Trophoblast cell (in vitro differentiated cells and primary cell): ENCODE data around the gene STAMBPL1.
"Not testable (repeated sequence)": the region's sequence is repeated elsewhere in the genome, so short reads cannot be mapped to it uniquely, and the experiment has no call there.

Source experiments
- DNase-seq, 2 donors: peaks; one replicate each; pipeline ENCODE4 v3.0.0-alpha.2; 2016
- H2AFZ ChIP-seq: 2 replicates; pipeline ENCODE4 v1.6.1; 2013; ENCODE audit warnings: low read length, moderate library complexity, mild to moderate bottlenecking; ENCODE audit not compliant: insufficient read depth, poor library complexity
- H2AK5ac ChIP-seq: 2 replicates; pipeline ENCODE4 v1.6.1; 2013; ENCODE audit warnings: mild to moderate bottlenecking, low read length
- H2BK120ac ChIP-seq: 2 replicates; pipeline ENCODE4 v1.6.1; 2013; ENCODE audit warnings: low read length, mild to moderate bottlenecking, moderate library complexity; ENCODE audit not compliant: insufficient read depth, poor library complexity
- H2BK12ac ChIP-seq: 2 replicates; pipeline ENCODE4 v1.6.1; 2013; ENCODE audit warnings: mild to moderate bottlenecking, low read length, moderate library complexity
- H2BK5ac ChIP-seq: 2 replicates; pipeline ENCODE4 v1.6.1; 2013; ENCODE audit warnings: low read length, low read depth, moderate library complexity, mild to moderate bottlenecking; ENCODE audit not compliant: poor library complexity
- H3K14ac ChIP-seq: 2 replicates; pipeline ENCODE4 v1.6.1; 2013; ENCODE audit warnings: mild to moderate bottlenecking, low read length
- H3K18ac ChIP-seq: 2 replicates; pipeline ENCODE4 v1.6.1; 2013; ENCODE audit warnings: mild to moderate bottlenecking, low read length
- H3K23ac ChIP-seq: 2 replicates; pipeline ENCODE4 v1.6.1; 2013; ENCODE audit warnings: low read length
- H3K27ac ChIP-seq: 2 replicates; pipeline ENCODE4 v1.5.1; 2013; ENCODE audit warnings: low read depth, mild to moderate bottlenecking, inconsistent platforms, low read length, moderate library complexity
- H3K27me3 ChIP-seq: 2 replicates; pipeline ENCODE4 v1.6.1; 2013; ENCODE audit warnings: inconsistent platforms, mild to moderate bottlenecking, low read length, moderate library complexity; ENCODE audit not compliant: insufficient read depth
- H3K36me3 ChIP-seq, 2 experiments: 1 replicate in 1 of 2; 2 replicates in 1 of 2; pipeline ENCODE4 v1.6.1; 2013; ENCODE audit warnings: low read length in 2 of 2, mild to moderate bottlenecking in 2 of 2, moderate library complexity in 1 of 2; ENCODE audit not compliant: insufficient read depth in 2 of 2, control insufficient read depth in 1 of 2
- H3K4ac ChIP-seq: 2 replicates; pipeline ENCODE4 v1.6.1; 2013; ENCODE audit warnings: low read depth, mild to moderate bottlenecking, low read length, moderate library complexity
- H3K4me1 ChIP-seq, 2 experiments: 1 replicate in 1 of 2; 2 replicates in 1 of 2; pipeline ENCODE4 v1.6.1; 2013; ENCODE audit warnings: low read length in 2 of 2, mild to moderate bottlenecking in 2 of 2, moderate library complexity in 1 of 2; ENCODE audit not compliant: insufficient read depth in 2 of 2, control insufficient read depth in 1 of 2
- H3K4me2 ChIP-seq: 2 replicates; pipeline ENCODE4 v1.6.1; 2013; ENCODE audit warnings: inconsistent platforms, mild to moderate bottlenecking, low read length, moderate library complexity
- H3K4me3 ChIP-seq: 2 replicates; pipeline ENCODE4 v1.5.1; 2013; ENCODE audit warnings: mild to moderate bottlenecking, low read depth, low read length, inconsistent platforms
- H3K79me1 ChIP-seq: one replicate; pipeline ENCODE4 v1.6.1; 2013; ENCODE audit warnings: low read length
- H3K79me2 ChIP-seq: 2 replicates; pipeline ENCODE4 v1.6.1; 2013; ENCODE audit warnings: low read length, mild to moderate bottlenecking; ENCODE audit not compliant: control insufficient read depth, insufficient read depth, poor library complexity
- H3K9ac ChIP-seq: 2 replicates; pipeline ENCODE4 v1.6.1; 2013; ENCODE audit warnings: mild to moderate bottlenecking, low read length
- H3K9me3 ChIP-seq: 2 replicates; pipeline ENCODE4 v1.6.1; 2013; ENCODE audit warnings: low read depth, mild to moderate bottlenecking, control low read depth, inconsistent platforms, low read length; ENCODE audit not compliant: insufficient read depth
- H4K12ac ChIP-seq: 2 replicates; pipeline ENCODE4 v1.6.1; 2013; ENCODE audit warnings: low read depth, mild to moderate bottlenecking, low read length, moderate library complexity
- H4K8ac ChIP-seq: 2 replicates; pipeline ENCODE4 v1.6.1; 2013; ENCODE audit warnings: low read depth, mild to moderate bottlenecking, low read length, moderate library complexity
- H4K91ac ChIP-seq: one replicate; pipeline ENCODE4 v1.6.1; 2013; ENCODE audit warnings: low read depth, mild to moderate bottlenecking, low read length, moderate library complexity
- WGBS: extraction: QIAGEN DNeasy Blood & Tissue Kit; methylation state at CpG from one replicate; pipeline ENCODE4 v1.1.7; 2013; ENCODE audit warnings: missing lambda C conversion rate; ENCODE audit not compliant: insufficient read length, insufficient coverage; ENCODE audit errors: extremely low coverage; 5-methylcytosine and 5-hydroxymethylcytosine counted together

STAMBPL1 gene

GRCh38 chr10:88837632-88838031 is 42.4 kb upstream of the STAMBPL1 start:
- not testable (repeated sequence) for H3K27ac ChIP-seq, H3K4me1 ChIP-seq, H3K79me2 ChIP-seq, H3K4me2 ChIP-seq, H4K8ac ChIP-seq, H3K23ac ChIP-seq, H2AFZ ChIP-seq, H3K4ac ChIP-seq, H3K27me3 ChIP-seq, H4K12ac ChIP-seq, H4K91ac ChIP-seq, H3K36me3 ChIP-seq, H3K9ac ChIP-seq, DNase-seq, H3K18ac ChIP-seq, H3K4me3 ChIP-seq, H2AK5ac ChIP-seq, H3K14ac ChIP-seq, H2BK5ac ChIP-seq, H2BK120ac ChIP-seq, H2BK12ac ChIP-seq, H3K9me3 ChIP-seq, H3K79me1 ChIP-seq

DNA sequence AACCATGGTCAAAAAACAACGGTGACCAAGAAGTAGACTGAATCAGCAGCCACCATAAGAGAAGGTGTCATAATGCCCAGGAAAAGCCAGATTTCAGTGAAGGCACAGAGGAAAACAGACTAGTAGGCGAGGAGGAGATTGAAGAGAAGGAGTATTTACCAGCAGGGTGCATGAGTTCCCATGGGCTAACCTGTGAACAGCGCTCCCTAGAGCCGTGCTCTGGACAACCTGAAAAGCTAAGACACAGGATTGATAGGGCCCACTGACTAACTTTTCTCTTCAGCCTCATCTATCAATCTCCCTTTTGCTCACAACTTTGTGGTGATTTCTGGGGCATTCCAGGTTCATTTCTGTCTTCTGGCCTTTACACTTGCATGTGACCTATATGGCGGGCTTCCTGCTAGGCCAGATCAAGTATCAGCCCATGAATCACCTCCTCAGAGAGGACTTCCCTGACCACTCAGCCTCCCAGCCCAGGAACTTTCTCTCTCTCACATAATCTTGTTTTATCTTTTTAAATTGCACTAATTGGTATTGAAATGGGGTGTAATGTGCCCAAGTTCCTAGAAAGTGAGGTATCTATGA is 41.2 kb upstream of the STAMBPL1 start:
- Histone ChIP-seq H4K12ac (no peak overlapping the region), H2BK120ac (no peak overlapping the region), H4K8ac (no peak overlapping the region), H3K79me1 (no peaks in the 10 kb centered on the region), H3K27ac (no peak overlapping the region), H2AK5ac (no peak overlapping the region), H3K23ac (no peak overlapping the region), H3K14ac (no peak overlapping the region), H3K4me1 (no peaks in the 10 kb centered on the region), H3K4me2 (no peak overlapping the region), H3K36me3 (no peaks in the 10 kb centered on the region), H2BK12ac (no peak overlapping the region), H2BK5ac (no peak overlapping the region), H3K18ac (no peak overlapping the region), H2AFZ (no peak overlapping the region), H3K4ac (no peak overlapping the region), H3K27me3 (no peaks in the 10 kb centered on the region), H3K79me2 (no peaks in the 10 kb centered on the region), H3K9me3 (no peaks in the 10 kb centered on the region), H3K9ac (no peak overlapping the region), H3K4me3 (no peak overlapping the region), H4K91ac (no peak overlapping the region)
- no CpG with 5 or more reads among the region's 5 CpGs for WGBS
- DNase-seq = no peak

DNA sequence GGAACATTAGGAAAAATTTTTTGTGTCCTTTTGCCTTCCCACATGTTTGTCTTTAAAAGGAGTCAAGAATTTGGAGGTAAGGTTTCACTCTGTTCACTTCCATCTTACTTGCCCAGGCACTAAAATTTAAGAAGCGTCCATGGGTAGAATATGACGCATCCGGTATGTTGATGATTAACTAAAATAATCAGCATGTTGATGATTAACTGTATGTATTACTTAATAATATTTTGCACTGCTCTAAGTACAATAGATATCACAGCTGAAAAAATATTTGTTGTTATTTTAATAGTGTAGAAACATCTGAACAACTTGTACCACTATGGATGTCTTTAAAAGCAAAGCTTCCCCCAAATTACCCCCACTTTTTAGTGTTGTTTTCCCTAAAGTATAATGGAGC is 39.9 kb upstream of the STAMBPL1 start:
- Histone ChIP-seq H2BK5ac (no peak overlapping the region), H2AFZ (no peak overlapping the region), H3K9me3 (no peaks in the 10 kb centered on the region), H3K27me3 (no peaks in the 10 kb centered on the region), H2BK12ac (no peak overlapping the region), H3K4me2 (no peak overlapping the region), H3K18ac (no peak overlapping the region), H3K27ac (no peak overlapping the region), H3K23ac (no peak overlapping the region), H3K4me1 (no peaks in the 10 kb centered on the region), H4K8ac (no peak overlapping the region), H4K12ac (no peak overlapping the region), H4K91ac (no peak overlapping the region), H3K4me3 (no peak overlapping the region), H3K79me2 (no peaks in the 10 kb centered on the region), H3K9ac (no peak overlapping the region), H3K79me1 (no peaks in the 10 kb centered on the region), H3K4ac (no peak overlapping the region), H3K36me3 (no peaks in the 10 kb centered on the region), H2AK5ac (no peak overlapping the region), H2BK120ac (no peak overlapping the region), H3K14ac (no peak overlapping the region)
- no CpG with 5 or more reads among the region's 3 CpGs for WGBS
- no peak for DNase-seq

DNA sequence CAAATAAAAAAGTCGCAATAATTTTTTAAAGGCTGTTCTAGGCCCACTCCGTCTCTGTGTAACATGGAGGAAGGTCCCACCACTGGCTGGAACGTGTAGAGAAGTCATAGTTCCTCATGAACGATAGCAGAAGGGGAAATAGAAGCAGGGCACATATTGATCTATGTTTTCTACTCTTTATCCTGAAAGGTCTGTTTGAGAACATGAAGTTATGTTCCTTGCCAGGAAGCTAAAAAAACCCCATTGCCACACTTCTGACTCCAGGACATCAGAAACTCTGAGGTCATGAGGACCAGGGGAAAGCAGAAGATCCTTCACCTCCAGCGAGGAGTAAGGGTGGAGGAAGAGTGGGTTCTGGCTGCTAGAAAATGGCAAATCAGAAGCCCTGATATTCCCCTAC is 39.2 kb upstream of the STAMBPL1 start:
- H3K14ac ChIP-seq = no peak overlapping the region
- no peak overlapping the region for H3K9ac ChIP-seq
- H3K27ac ChIP-seq = no peak overlapping the region
- no peak overlapping the region for H2AK5ac ChIP-seq
- no peak overlapping the region for H3K18ac ChIP-seq
- H4K8ac ChIP-seq = no peak overlapping the region
- no peak overlapping the region for H4K12ac ChIP-seq
- no peaks in the 10 kb centered on the region for H3K27me3 ChIP-seq
- no CpG with 5 or more reads among the region's 5 CpGs for WGBS
- no peaks in the 10 kb centered on the region for H3K9me3 ChIP-seq
- H3K79me1 ChIP-seq = no peaks in the 10 kb centered on the region
- no peaks in the 10 kb centered on the region for H3K4me1 ChIP-seq
- H3K23ac ChIP-seq = no peak overlapping the region
- H4K91ac ChIP-seq = no peak overlapping the region
- no peaks in the 10 kb centered on the region for H3K79me2 ChIP-seq
- H3K4me3 ChIP-seq = no peak overlapping the region
- no peak overlapping the region for H2BK12ac ChIP-seq
- H3K4me2 ChIP-seq = no peak overlapping the region
- H3K36me3 ChIP-seq = no peaks in the 10 kb centered on the region
- DNase-seq = no peak
- no peak overlapping the region for H2BK120ac ChIP-seq
- no peak overlapping the region for H2BK5ac ChIP-seq
- no peak overlapping the region for H2AFZ ChIP-seq
- no peak overlapping the region for H3K4ac ChIP-seq
